Testis (tissue), 2 donors: Measurements from ENCODE around the gene MCF2L.

Experiments used
- CTCF ChIP-seq, 3 experiments: fragments of 450-650 bp in 2 of 3; fragments of 200-600 bp in 1 of 3; sonication (generic) in 1 of 3; IDR thresholded peaks; one replicate each; pipeline ENCODE4 v1.5.1; 2016 to 2019; ENCODE audit warnings: antibody characterized with exemption in 3 of 3, mild to moderate bottlenecking in 2 of 3, moderate library complexity in 1 of 3
- POLR2A ChIP-seq: fragments of 450-650 bp; IDR thresholded peaks from one replicate; pipeline ENCODE4 v1.6.1; 2017; ENCODE audit warnings: antibody characterized with exemption, mild to moderate bottlenecking, moderate library complexity

DNA sequence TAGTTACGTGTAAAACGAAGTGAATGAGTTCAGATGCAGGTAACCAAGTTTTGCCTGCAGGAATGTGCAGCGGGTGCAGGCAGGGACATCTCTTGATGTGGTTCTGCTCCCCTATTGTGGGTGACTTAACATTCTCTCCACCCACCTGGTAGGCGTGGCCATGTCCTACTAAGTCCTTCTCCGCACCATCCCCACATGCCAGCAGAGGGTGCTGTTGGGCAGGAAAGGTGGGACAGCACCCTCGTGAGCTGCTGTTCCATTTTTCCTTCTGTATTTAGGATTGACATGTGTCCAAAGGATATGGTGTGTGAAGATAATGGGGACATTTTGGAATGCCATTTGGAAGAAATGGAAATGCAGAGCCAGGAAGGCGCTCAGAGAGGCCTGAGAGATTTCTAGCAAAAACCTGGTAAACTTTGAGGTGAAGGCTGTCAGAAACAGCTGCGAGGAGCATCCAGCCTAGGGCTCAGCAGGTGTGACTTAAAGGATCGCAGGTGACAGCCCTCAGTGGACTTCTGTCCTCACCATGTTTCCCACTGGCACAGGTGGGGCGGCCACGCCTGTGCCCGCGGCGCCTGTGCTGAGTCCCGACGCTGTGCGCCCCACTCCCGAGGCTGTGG lies 26.2 kb upstream of the MCF2L start:
- TF ChIP-seq CTCF (IDR thresholded peaks at IDR 0.05) (peak; percentile 86 to 89 (median 87)), POLR2A (no peak)
